GM18907 (cell line): ENCODE measurements around the gene TRMT11.
"Not testable (repeated sequence)": the region's sequence is repeated elsewhere in the genome, so short reads cannot be mapped to it uniquely, and the experiment has no call there.

Experiments used
- ATAC-seq: cut with Tn5 transposase; IDR thresholded peaks from one replicate; pipeline ENCODE4 v1.9.1; 2021; ENCODE audit warnings: mild to moderate bottlenecking, moderate library complexity; ENCODE audit not compliant: unreplicated experiment

Gene TRMT11

GRCh38 chr6:126040826-126041225, 54.5 kb downstream of the TRMT11 start:
- ATAC-seq, result no peak

DNA sequence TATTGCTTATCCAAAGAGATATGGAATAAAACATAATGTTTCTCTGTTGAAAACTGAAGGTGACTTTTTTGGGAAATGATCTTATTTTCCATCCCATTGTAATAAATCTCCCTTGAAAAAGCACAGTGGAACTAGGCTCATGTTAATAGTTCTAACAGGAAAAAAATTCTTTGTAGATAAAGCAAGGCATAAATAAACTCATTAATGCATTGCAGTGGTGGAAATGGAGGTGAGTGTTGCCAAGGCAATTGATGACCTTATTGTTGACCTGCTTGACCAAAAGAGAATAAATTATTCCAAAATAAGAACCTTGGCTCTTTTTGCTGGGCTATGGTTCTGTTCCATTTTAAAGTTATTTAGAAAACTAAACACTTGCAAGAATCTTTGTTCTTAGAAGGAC, 55.2 kb downstream of the TRMT11 start:
- no peak for ATAC-seq

DNA sequence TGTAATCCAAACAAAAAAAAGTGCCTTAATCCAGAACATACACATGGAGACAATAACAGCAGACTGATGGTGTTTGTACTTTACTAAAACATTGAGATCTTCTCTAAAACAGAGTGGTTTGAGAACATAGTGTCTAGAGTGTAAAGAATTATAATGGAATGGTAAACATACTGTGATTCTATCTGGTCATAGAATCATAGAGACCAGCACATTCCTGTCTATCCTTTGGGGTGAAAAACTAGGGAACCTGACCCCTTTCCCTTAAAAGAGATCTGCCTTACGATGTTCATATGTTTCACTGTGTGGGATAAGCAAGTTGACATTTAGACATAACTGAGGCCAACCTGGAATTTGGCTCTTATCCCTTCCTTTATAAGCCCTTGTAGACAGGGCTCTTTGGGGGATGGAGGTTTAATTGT, 55.7 kb downstream of the TRMT11 start:
- no peak for ATAC-seq

- no peak for ATAC-seq
Observed at GRCh38 chr6:126047648-126048047, 61.3 kb downstream of the TRMT11 start.

DNA sequence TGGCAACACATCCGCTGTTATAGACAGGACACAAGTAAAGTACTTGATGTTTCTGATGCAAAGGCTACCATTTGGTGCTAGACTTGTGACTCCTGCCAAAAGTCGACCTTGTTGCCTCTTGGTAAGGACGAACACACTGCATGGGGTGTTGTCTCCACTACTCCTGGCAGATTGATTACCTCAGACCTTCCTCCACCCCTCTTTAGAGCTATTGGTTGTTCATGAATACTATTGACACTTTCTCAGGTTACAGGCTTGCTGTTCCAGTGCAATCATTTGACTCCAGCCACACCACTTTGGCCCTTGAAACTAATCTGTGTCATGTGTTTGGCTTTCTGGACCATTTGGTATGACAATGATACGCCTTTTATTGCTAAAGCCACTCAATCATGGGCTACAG, 62.3 kb downstream of the TRMT11 start:
- ATAC-seq, result no peak

- ATAC-seq, result no peak
Observed at GRCh38 chr6:126050795-126051194, 64.5 kb downstream of the TRMT11 start.

- no peak for ATAC-seq
Observed at GRCh38 chr6:126051791-126052190, 65.5 kb downstream of the TRMT11 start.

DNA sequence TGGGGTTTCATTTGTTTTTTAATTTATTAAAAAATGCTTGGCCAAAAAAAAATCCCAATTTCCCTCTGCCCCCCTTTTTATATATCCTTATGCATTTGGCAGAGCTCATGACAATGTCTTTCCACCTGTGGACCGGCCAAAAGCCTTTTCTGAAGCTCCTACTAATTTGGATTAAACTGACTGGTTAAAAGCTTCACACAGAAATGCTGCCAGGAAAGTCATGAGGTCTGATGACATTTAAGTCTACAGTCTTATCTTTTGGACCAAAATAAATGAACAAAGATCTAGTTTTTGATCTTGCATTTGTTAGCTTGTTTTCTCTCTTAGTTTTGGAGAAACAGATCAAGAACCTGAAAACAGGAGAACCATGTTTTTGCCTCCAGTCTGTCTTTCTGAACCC, 66.1 kb downstream of the TRMT11 start:
- no peak for ATAC-seq

- no peak for ATAC-seq
Observed at GRCh38 chr6:126054258-126054702, 67.9 kb downstream of the TRMT11 start.

- ATAC-seq, result no peak
Observed at GRCh38 chr6:126054802-126055201, 68.5 kb downstream of the TRMT11 start.

DNA sequence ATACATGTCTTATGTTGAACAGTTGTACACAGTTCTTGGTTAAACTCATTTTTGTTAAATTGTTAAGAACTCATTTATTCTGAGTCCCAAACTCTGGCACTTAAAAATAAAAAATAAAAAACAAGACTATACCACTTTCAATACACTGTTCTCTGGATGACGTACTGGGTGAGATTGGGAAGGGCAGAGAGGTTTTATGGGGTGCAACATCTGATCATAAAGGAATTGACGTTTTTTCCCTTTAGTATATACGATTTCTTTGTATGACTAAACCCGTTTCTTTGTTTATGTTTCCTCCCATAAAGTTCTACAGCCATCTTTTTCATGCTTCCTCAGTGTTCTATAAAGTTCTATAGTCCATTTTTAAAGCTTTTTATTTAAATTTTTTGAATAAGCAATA, 69.1 kb downstream of the TRMT11 start:
- ATAC-seq, result no peak

GRCh38 chr6:126056355-126057004, 70.1 kb downstream of the TRMT11 start:
- no peak for ATAC-seq

GRCh38 chr6:126058085-126058484, 71.7 kb downstream of the TRMT11 start:
- not testable (repeated sequence) for ATAC-seq

DNA sequence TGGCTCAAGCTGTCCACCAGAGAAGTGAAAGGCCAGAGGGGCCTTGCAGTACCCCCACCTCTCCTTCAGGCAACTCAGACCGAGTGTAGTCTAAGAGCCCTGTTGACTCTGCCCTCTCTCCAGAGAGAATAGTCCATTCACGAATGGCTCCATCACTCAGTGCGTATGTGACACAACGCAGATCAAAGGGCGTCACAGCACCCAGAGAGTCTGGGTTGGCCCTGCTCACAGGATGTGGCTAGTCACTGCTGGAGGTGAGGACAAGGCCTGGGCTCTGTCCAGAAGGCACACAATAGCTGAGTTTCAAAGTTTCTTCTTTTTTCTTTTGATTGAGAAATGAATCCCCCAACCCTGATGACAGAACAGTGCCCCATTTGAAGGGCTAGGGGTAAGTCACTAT, 74.1 kb downstream of the TRMT11 start:
- ATAC-seq, result no peak

- peak; percentile 88 for ATAC-seq
Observed at GRCh38 chr6:126063512-126064146, 77.3 kb downstream of the TRMT11 start.

GRCh38 chr6:126064257-126064747, 78.0 kb downstream of the TRMT11 start:
- ATAC-seq, result no peak

DNA sequence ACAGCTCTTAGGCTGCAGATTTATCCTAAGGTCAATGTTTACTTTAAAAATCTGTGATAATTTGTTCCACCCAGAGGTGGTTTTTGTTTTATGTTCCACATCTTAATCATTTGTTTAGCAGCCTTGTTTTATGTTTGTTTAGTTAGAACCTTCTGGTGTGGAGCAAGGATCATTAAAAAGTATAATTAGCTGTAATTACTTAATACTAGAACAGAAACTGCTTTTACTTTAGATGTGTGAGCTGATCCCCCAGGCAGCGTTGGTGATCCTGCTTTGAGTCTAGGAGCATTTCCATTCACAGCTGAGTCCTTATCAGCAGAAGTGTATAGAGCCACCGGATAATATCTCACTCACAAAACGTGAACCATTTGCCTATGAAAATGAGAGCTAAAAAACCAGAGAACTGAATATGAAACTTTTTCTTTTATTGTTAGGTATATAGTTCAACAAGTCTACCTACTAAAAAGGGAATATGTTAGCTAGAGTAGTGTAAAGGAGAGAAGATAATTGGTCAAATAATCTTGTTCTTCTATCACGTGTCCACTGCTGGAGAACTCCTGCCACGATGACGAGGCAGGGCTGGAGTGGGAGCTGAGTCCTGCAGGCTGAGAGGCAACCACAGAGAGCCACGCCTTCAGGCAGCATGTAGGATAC, 78.5 kb downstream of the TRMT11 start:
- ATAC-seq, result no peak

DNA sequence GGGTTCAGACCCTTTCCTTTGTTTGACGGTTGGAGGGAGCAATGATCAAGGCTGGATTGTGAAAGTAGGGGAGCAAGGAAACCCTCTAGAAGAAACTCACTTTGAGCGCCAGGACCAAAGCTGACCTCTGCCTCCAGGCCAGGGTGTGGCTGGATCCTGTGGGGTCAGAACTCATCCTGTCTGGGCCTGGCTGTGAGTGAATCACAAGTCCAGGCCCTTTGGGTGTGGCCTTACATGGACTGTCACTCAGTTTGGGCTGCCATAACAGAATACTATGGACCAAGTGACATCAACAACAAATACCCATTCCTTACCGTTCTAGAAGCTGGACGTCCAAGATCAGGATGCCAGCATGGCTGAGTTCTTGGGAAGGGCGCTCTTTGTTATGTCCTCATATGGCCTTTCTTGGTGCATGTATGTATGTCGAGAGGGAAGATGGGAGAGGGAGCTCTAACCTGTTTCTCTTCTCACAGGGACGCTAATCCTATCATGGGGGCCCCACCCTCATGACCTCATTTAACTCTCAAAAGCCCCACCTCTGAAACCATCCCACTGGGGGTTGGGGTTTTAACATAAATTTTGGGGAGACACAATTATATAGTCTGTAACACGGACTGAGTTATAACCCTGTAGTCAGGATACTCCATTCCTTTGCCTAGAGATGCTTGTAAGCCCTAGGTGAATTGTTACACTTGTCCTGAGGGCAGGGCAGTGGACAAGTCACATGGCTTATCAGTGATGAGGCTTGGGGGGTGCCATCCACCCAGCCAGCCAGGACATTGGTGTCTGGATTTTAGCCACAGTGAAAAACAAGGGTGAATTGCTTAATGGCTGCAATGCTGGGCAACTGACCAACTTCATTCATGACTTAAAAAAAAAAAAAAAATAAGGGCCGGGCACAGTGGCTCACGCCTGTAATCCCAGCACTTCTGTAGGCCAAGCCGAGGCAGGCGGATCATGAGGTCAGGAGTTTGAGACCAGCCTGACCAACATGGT, 80.0 kb downstream of the TRMT11 start:
- ATAC-seq, result no peak

DNA sequence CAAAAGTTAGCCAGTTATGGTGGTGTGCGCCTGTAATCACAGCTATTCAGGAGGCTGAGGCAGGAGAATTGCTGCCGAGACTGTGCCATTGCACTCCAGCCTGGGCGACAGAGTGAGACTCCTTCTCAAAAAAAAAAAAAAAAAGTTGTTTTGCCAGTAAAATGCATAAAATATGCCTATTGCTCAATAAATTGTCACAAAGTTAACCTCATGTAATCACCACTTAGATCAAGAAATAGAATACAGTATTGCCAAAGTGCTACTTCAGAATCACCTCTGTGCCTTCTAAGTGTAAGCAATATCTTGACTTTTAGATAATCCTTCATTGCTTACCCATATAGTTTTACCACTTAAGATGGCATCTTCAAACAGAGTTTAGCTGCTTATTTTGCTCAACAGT, 80.7 kb downstream of the TRMT11 start:
- ATAC-seq, result no peak

DNA sequence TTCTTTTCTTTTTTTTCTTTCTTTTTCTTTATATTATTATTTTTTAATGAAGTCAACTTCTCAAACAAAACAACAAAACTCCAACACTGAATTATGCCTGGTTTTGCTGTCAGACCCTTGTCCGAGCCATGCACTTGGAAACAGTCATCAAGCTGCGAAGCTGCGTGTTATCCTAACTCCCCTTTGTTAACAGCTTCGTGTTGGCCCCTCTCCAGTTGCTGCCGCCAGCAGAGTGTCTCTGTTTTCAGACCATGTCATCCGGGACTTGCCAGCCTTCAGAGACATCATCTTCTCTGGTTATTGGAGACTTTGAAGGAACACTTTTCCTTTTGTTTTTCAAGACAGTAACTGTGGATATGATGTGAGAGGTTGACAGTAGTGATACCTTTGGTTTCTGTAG, 83.1 kb downstream of the TRMT11 start:
- no peak for ATAC-seq
